GM19238 (cell line): Measurements from ENCODE around the gene TXLNA.

Source experiments
- DNase-seq: peaks from one replicate; pipeline ENCODE4 v3.0.0; 2011; ENCODE audit warnings: low spot score; ENCODE audit not compliant: insufficient read length

TXLNA gene

GRCh38 chr1:32247452-32247851 is 68.0 kb downstream of the TXLNA start:
- DNase-seq: no peak
